GM12865 (cell line): ENCODE measurements around the gene USP35.

Experiments used
- DNase-seq: peaks from one replicate; pipeline ENCODE4 v3.0.0; 2010; ENCODE audit warnings: low read depth
- H3K4me3 ChIP-seq: 2 replicates; pipeline ENCODE4 v1.5.1; 2011; ENCODE audit warnings: mild to moderate bottlenecking, low read depth, low read length, control low read depth
- CTCF ChIP-seq: IDR thresholded peaks from 2 replicates; pipeline ENCODE4 v1.5.1; 2011; ENCODE audit warnings: low read length, control low read depth, low read depth, inconsistent platforms; ENCODE audit not compliant: insufficient read depth; ENCODE audit errors: missing control alignments

Gene USP35

DNA sequence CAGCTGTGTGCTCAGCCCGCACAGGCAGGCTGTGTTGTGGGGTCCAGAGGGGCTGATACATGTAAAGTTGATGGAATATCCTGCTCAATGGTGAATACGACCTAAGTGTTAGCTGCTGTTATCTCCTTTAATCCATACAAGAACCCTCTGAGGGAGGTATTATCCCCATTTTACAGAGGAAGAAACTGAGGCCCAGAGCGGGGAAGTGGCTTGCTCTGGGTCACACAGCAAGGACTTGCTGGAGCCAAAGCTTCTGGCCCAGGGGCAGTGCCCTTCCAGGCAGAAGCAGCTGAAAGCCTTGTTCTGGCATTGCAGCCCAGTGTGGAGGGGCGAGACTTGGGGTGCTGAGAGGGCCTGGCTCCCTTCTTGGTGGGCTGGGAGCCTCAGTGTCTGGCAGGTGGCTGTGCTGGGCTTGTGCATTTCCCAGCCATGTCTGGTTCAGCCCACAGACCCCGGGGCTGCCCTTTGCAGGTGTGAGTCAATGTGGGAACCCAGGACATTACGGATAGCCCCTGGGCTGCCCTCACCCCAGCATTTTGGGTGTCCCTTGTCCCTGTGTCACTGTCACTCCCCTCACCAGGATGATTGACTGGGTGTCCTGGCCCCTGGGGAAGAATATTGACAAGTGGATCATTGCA lies 10.4 kb downstream of the USP35 start:
- no peak overlapping the region for H3K4me3 ChIP-seq
- no peak for DNase-seq
- no peak for TF ChIP-seq CTCF

GRCh38 chr11:78199653-78200015 lies 10.9 kb downstream of the USP35 start:
- no peak for DNase-seq
- TF ChIP-seq CTCF: no peak
- no peak overlapping the region for H3K4me3 ChIP-seq

GRCh38 chr11:78200061-78200460 lies 11.3 kb downstream of the USP35 start:
- no peak for DNase-seq
- H3K4me3 ChIP-seq: no peak overlapping the region
- no peak for TF ChIP-seq CTCF

DNA sequence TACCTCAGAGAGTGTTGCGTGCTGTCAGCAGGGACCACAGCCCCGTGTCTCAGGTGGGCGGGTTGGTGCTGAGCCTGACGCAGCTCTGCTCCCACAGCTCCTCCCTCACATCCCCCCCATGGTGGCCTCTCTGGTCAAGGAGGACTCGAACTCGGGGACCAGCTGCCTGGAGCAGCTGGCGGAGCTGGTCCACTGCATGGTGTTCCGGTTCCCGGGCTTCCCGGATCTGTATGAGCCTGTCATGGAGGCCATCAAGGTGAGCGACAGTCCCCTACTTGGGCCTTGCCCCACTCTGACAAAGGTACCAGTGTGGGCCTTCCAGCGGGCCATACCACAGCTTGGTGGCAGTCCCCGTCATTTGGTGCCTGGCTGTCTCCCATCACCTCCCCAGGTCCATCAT lies 11.8 kb downstream of the USP35 start:
- DNase-seq: no peak
- H3K4me3 ChIP-seq: no peak overlapping the region
- TF ChIP-seq CTCF: no peak

DNA sequence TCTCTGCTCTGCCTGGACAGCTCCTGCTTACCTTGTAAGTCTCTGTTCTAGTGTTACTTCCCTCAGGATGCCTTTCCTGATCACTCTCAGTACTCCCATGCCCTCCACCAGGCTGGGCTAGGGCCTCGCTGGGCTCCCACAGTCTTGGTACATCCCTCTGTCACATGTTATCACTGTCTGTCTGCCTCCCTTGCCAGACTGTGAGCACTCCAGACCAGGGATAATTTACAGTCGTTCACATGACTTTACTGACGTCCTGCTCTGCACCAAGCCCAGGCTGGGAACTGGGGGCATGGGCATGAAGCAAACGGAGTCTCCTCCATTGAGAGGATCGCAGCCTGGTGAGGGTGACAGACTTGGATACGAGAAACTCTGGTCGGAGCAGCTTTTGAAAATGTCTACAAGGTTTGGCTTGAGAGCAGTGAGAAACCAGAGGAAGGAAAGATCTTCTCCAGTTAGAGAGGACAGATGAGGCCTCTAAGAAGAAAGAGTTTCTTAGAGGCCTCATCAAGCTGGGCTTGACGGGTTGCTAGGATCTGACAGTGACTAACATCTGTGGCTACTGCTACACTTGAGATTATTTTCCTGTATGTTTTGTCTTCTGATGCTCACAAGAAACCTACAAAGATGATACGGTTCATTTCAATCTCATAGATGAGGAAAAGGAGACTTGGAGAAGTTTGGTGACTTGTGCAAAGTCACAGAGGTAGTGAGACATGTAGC lies 12.5 kb downstream of the USP35 start:
- no peak overlapping the region for H3K4me3 ChIP-seq
- DNase-seq: no peak
- no peak for TF ChIP-seq CTCF

GRCh38 chr11:78202733-78203167 lies 14.0 kb downstream of the USP35 start:
- TF ChIP-seq CTCF: no peak
- no peak overlapping the region for H3K4me3 ChIP-seq
- DNase-seq: peak; percentile 22

DNA sequence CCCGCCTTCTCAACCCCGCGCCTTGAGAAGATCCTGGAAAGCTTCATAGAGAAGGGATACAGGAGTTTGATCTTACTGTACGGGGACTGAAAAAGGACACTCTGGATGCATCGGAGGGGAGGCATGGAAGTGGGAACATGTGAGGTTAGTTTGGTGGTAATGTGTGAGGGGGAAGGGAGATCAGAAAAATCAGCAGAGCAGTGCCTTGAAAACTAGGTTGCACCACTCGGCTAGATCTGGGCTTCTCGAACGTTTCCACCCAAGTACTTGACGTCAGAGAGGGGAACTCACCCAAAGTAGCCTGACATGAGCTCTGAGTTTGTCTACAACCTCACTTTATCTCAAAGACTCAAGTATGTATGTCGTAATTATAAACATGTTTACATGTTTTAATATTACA lies 14.5 kb downstream of the USP35 start:
- TF ChIP-seq CTCF: no peak
- no peak for DNase-seq
- no peak overlapping the region for H3K4me3 ChIP-seq
